Stimulated activated CD4-positive, alpha-beta T cell treated with anti-CD3 and anti-CD28 coated beads, Interleukin-4, amount 100 ng/mL, for 4 hours (primary cell): ENCODE data around the gene KIAA1755.

Experiments
- DNase-seq, 2 experiments: peaks; one replicate each; pipeline ENCODE4 v3.0.0-alpha.2; 2020

The KIAA1755 gene

GRCh38 chr20:38216201-38216600, 44.3 kb downstream of the KIAA1755 start:
- DNase-seq, result no peak

- DNase-seq, result no peak
Observed at GRCh38 chr20:38215194-38216182, 45.0 kb downstream of the KIAA1755 start.

- DNase-seq, result no peak
Observed at GRCh38 chr20:38214256-38215193, 46.0 kb downstream of the KIAA1755 start.

- no peak for DNase-seq
Observed at GRCh38 chr20:38213607-38213940, 47.0 kb downstream of the KIAA1755 start.

GRCh38 chr20:38212806-38213606, 47.5 kb downstream of the KIAA1755 start:
- DNase-seq, result no peak

- no peak for DNase-seq
Observed at GRCh38 chr20:38211200-38212097, 49.1 kb downstream of the KIAA1755 start.

- no peak for DNase-seq
Observed at GRCh38 chr20:38210741-38211140, 49.8 kb downstream of the KIAA1755 start.

- DNase-seq, result no peak
Observed at GRCh38 chr20:38209736-38210405, 50.7 kb downstream of the KIAA1755 start.

GRCh38 chr20:38209054-38209675, 51.4 kb downstream of the KIAA1755 start:
- no peak for DNase-seq

GRCh38 chr20:38208523-38208922, 52.0 kb downstream of the KIAA1755 start:
- DNase-seq, result no peak

GRCh38 chr20:38208088-38208487, 52.4 kb downstream of the KIAA1755 start:
- no peak for DNase-seq

GRCh38 chr20:38207621-38208020, 52.9 kb downstream of the KIAA1755 start:
- DNase-seq, result no peak

- DNase-seq, result no peak
Observed at GRCh38 chr20:38205001-38205400, 55.5 kb downstream of the KIAA1755 start.

- DNase-seq, result no peak
Observed at GRCh38 chr20:38203981-38204357, 56.6 kb downstream of the KIAA1755 start.

- DNase-seq, result no peak
Observed at GRCh38 chr20:38203337-38203980, 57.1 kb downstream of the KIAA1755 start.

- DNase-seq, result no peak
Observed at GRCh38 chr20:38202982-38203293, 57.6 kb downstream of the KIAA1755 start.

GRCh38 chr20:38202153-38202981, 58.2 kb downstream of the KIAA1755 start:
- DNase-seq, result no peak

- DNase-seq, result no peak
Observed at GRCh38 chr20:38201356-38201755, 59.2 kb downstream of the KIAA1755 start.

- no peak for DNase-seq
Observed at GRCh38 chr20:38200646-38201045, 59.9 kb downstream of the KIAA1755 start.
